Inferior parietal cortex (tissue), 1 donor: ENCODE results near the gene CADM1.

Source experiments
- DNase-seq: peaks from one replicate; pipeline ENCODE4 v3.0.0-alpha.2; 2016; ENCODE audit errors: extremely low spot score

The CADM1 gene

GRCh38 chr11:115279813-115280761, 224.1 kb downstream of the CADM1 start:
- no peak for DNase-seq

- DNase-seq, result no peak
These were observed 227.4 kb downstream of the CADM1 start for GRCh38 chr11:115276799-115277198.

GRCh38 chr11:115276191-115276590, 228.0 kb downstream of the CADM1 start:
- DNase-seq, result no peak

GRCh38 chr11:115275045-115275444, 229.2 kb downstream of the CADM1 start:
- no peak for DNase-seq

- no peak for DNase-seq
These were observed 231.3 kb downstream of the CADM1 start for GRCh38 chr11:115272925-115273324.

- DNase-seq, result no peak
These were observed 232.6 kb downstream of the CADM1 start for GRCh38 chr11:115271643-115272042.

GRCh38 chr11:115269191-115269950, 234.8 kb downstream of the CADM1 start:
- no peak for DNase-seq

- no peak for DNase-seq
These were observed 236.3 kb downstream of the CADM1 start for GRCh38 chr11:115267871-115268270.

- no peak for DNase-seq
These were observed 236.9 kb downstream of the CADM1 start for GRCh38 chr11:115267238-115267781.

GRCh38 chr11:115266066-115266639, 238.1 kb downstream of the CADM1 start:
- DNase-seq, result no peak

- DNase-seq, result no peak
These were observed 240.2 kb downstream of the CADM1 start for GRCh38 chr11:115263799-115264656.

GRCh38 chr11:115258216-115258615, 246.0 kb downstream of the CADM1 start:
- DNase-seq, result no peak

GRCh38 chr11:115257678-115258077, 246.5 kb downstream of the CADM1 start:
- no peak for DNase-seq

- DNase-seq, result no peak
These were observed 246.9 kb downstream of the CADM1 start for GRCh38 chr11:115257270-115257669.

GRCh38 chr11:115256397-115257197, 247.6 kb downstream of the CADM1 start:
- no peak for DNase-seq

- no peak for DNase-seq
These were observed 249.0 kb downstream of the CADM1 start for GRCh38 chr11:115255006-115255762.

- DNase-seq, result no peak
These were observed 253.1 kb downstream of the CADM1 start for GRCh38 chr11:115251126-115251525.

- DNase-seq, result no peak
These were observed 255.1 kb downstream of the CADM1 start for GRCh38 chr11:115249061-115249578.

GRCh38 chr11:115247953-115248352, 256.3 kb downstream of the CADM1 start:
- no peak for DNase-seq
